ENCODE results near the gene ANKEF1.

DNA sequence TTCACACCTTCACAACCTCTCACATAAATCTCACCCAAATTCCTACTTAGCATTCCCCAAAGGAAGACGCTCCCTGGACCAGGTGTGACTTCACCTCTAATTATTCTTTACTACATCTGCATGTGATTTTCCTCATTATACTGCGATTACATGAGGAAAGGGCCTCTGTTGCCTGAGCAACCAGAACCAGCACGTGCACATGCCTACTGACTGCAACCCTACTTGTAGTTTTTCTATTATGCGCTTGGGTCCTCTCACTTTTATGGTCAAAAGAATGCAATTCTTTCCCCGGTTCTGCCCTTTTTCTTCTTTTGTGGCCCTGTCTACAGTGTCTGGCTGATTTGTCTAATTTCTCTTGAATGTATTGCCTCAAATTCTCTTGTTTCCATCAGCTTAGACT is 20.4 kb upstream of the ANKEF1 start:
- TF ChIP-seq, protein P1, sequence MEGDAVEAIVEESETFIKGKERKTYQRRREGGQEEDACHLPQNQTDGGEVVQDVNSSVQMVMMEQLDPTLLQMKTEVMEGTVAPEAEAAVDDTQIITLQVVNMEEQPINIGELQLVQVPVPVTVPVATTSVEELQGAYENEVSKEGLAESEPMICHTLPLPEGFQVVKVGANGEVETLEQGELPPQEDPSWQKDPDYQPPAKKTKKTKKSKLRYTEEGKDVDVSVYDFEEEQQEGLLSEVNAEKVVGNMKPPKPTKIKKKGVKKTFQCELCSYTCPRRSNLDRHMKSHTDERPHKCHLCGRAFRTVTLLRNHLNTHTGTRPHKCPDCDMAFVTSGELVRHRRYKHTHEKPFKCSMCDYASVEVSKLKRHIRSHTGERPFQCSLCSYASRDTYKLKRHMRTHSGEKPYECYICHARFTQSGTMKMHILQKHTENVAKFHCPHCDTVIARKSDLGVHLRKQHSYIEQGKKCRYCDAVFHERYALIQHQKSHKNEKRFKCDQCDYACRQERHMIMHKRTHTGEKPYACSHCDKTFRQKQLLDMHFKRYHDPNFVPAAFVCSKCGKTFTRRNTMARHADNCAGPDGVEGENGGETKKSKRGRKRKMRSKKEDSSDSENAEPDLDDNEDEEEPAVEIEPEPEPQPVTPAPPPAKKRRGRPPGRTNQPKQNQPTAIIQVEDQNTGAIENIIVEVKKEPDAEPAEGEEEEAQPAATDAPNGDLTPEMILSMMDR (IDR thresholded peaks at IDR 0.05): no peak
- TF ChIP-seq POLR2A (IDR thresholded peaks at IDR 0.05): no peak

Data from testis (tissue), 2 donors.